GM18511 (cell line): Measurements from ENCODE around the gene WDR70.
"Not testable (repeated sequence)": the region's sequence is repeated elsewhere in the genome, so short reads cannot be mapped to it uniquely, and the experiment has no call there.

Experiments used
- ATAC-seq: cut with Tn5 transposase; IDR thresholded peaks from one replicate; pipeline ENCODE4 v1.9.1; 2021; ENCODE audit warnings: mild to moderate bottlenecking, moderate library complexity; ENCODE audit not compliant: unreplicated experiment

WDR70 gene

DNA sequence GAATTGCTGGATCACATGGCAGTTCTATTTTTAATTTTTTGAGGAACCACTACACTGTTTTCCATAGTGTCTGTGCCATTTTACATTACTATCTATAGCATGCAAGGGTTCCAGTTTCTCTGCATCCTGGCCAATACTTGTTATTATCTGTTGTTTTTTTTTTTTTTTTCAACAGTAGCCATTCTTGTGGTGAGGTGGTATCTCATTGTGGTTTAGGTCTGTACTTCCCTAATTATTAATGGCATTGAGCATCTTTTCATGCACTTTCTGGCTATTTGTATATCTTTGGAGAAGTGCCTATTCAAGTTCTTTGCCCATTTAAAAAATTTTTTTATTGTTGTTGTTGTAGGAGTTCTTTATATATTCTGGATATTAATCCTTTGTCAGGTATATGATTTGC, 363.0 kb downstream of the WDR70 start:
- ATAC-seq, result no peak

DNA sequence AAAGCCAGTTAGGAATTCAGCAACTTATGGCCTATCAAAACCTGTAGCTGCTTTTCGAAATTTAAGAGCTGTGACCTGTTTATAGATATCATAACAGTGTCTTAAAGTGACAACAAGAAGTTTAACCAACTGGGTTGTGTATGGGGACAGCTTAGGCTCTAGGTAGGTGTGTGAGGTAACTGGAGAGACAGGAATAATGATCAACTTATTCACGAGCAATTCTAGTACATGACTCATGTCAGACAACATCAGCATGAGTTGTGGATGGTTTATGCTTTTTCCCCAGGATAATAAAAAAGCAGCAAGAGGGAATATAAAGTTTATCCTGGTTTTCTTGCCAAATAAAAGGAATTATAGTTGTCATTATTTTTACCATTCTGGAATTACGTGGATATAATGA, 372.1 kb downstream of the WDR70 start:
- ATAC-seq, result no peak

DNA sequence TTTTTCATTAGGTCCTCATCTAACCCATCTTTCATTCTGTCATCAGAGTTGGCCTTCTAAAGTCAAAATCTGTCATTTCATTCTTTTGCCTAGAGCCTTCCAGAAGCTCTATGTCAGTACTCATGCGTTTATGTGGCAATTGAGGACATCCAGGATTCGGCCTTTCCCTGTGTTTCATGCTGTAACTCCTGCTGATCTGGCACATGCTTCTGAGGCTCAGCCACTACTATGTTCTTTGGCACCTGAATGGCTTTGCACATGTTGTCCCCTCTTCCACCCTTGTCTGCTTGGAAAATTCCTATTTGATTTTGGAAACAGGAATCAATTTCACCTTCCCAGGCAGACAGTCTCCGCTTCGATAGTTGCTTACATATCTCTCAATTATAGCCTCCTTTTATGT, 375.9 kb downstream of the WDR70 start:
- no peak for ATAC-seq

DNA sequence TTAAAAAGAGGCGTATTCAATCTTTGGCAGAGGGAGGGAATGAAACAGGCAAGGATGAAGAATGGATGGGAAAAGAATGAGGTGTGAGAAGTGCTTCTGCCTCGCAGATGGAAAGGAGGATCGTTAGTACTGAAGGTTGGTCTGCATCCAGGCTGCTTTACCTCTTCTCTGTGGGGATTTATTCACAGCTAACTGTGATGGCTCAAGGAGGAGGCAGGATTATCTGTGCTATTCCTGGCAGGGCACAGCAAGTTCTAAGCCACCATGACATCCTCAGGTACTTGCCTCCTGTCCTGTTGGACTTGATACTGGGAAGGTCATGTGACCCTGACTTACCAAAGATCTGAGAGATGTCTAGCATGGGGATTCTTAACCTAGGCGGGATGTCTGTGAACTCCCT, 376.5 kb downstream of the WDR70 start:
- ATAC-seq, result no peak

DNA sequence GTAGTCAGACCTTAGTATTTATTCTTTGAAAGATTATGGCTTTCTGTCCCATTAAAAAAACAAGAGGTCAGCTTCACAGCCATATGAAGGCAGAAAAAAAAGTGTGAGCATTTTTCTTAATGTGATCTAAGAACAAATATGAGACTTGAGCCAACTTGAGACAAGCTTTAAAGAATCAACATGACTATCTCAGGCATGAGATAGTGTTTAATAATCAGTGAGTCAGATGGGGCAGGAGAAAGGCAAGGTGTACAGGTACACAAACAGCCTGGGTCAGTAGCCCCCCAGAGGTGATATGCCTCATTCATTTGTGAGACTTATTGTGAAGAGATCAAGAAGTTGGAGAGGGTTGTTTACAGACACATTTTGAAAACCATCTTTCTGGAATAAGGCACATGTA, 377.1 kb downstream of the WDR70 start:
- no peak for ATAC-seq

DNA sequence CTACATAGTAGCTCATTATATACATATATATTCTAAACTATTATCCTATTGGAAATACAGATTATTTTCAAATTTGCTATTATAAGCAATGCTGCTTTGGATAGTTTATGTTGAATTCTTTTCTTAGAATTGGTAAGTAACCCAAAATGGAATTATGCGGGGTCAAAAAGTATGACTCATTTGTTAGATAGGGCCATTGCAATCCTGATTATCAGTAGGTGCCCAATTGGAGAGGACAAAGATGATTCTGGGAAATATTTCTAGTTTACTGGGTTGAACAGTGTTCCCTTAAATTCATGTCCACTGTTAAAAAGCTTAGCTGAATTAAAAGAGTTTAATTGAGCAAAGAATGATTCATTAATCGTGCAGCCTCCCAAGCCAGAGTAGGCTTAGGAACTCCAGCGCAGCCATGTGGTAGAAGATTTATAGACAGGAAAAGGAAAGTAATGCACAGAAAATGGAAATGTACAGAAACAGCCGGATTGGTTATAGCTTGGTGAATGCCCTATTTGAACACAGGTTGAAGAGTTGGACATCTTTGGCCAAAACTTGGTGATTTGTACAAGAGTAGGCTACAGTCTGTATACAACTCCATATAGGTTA, 379.0 kb downstream of the WDR70 start:
- no peak for ATAC-seq

DNA sequence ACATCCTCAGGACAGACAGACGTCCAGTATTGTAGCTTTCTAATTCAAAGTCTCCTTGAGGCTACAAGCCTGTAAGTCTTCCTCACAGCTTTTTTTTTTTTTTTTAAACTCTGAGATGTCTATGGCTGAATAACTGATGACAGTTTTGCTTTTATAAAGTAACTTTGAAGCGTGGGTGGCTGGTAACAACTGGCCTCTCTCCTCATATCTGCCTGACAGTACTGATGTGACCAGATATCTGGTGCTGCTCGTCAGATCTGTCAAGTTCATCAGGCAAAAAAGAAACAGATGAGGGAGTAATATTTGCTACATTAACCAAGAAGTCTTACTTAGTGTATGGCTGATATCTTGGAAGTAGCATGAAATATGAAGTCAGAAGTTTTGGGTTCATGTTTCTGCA, 388.1 kb downstream of the WDR70 start:
- ATAC-seq, result no peak

DNA sequence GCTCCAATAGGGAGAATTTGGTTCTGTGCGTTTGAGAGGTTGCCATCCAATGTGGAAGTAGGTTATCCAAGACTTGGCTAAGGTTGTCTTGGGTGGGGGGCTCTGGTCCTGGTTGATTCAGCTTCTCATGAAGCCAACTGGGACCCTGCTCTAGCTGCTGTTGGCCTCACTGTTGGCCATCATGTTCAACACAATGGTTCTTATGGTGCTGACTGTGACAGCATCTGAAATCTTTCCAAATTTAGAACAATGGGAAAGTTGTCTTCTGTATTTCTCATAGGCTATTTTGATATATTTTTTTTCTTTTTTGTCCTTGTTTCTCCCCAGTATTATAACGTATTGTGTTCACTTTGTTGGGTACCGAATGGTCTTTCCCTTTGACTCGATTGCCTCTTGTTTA, 388.8 kb downstream of the WDR70 start:
- ATAC-seq, result no peak

DNA sequence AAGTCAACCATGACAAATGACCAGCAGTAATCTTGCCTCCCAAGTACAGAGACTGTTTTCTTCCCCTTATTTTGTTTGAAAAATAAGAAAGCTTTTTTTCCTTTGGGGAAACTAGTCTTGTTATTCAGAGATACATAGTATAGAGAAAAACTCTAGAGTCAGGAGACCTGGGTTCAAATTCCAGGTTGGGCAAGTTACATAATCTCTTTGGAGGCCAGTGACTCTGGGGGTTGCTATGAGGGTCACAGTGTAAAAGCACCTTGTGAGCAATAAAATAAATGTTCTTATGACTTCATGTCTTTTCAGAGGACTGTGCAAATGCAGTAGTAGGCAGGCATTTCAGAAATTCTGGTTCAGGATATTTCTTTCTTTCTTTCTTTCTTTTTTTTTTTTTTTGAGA, 389.3 kb downstream of the WDR70 start:
- ATAC-seq, result no peak

DNA sequence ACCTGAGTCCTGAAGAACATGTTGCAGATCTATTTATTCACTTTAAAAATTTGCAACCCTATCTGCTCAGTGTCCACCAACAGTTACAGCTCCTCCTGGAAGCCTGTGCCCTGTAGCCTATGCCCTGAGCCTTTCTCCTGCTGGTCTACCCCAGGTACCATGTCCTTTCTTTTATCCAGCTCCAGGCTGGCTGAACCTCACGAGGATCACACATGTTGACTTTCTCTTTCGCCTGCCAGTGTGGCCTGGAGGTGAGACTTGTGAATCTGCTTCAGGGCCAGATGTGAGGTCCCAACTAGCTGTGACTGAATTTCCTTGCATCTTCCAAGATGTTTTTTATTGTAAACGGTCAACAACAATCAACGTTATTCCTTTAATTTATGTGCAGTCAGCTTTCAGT, 390.0 kb downstream of the WDR70 start:
- no peak for ATAC-seq

DNA sequence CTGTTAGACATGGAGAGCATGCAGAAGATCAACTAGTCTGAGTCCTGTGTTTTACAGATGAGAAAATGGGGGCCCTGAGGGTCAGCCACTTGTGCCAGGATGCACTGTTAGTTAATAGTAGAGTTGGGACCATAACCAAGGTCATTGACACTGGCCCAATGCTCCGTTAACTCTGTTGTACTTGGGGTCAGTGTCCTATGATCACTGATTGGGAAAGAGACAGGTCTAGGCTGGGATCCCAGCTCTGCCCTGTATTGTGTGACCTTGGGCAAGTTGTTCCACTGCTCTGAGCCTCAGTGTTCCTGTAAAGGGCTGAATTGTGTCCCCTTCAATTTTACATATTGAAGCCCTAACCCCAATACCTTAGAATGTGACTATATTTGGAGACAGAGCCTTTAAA, 390.7 kb downstream of the WDR70 start:
- ATAC-seq, result no peak

DNA sequence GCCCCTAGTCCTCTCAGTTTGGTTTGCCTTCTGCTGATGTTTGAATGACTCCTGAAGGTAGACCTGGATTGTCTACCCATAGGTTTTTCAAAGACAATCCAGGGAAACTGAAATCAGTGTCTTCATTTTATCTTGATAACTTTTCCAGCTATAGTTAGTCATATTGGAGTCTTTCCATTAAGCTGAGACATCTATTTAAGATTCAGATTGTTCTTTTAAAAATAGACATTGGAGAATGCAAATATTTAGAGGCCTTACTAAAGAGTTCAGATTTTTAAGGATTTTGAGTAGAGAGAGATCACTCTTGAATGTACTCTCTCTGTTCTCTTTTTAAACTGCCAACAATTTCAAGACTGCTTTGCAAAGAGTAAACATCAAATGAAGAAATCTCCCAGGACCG, 391.7 kb downstream of the WDR70 start:
- ATAC-seq, result no peak

DNA sequence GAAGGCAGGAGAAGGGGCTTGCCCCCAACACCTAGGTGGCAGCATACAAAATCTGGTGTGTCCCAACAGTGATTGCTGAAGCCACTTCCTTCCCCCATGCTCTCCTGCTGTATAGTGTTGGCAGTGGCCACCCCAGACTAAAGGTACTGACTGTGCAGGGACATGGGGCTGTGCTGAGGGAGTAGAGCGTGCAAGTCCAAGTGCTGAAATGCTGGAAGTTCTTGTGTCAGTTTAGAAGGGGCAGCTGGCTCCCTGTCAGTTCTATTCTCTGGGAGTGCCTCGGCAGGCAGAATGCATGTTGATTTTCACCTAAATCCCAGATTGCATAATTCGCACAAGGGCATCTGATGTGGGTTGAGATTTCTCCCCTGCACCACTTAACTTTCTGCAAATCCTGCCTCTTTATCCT, 392.1 kb downstream of the WDR70 start:
- ATAC-seq, result no peak

DNA sequence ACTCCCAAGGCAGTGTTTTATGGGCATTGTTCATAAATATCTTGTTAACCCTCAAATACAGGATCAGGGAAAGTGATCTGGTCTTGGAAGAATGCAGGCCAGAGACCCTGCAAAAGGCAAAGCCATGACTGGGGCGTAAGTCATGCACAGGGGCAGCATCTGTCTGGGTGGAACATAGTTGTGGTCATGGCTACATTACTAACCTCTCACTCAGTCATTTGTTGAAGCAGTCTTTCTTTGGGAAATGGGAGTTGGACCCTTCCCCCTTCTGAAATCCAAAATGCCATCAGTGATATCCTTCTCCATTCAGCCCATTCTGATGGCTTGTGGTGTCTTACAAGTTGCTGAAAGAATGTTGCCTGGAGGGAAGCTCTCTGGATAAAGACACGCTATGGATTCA, 392.6 kb downstream of the WDR70 start:
- no peak for ATAC-seq

DNA sequence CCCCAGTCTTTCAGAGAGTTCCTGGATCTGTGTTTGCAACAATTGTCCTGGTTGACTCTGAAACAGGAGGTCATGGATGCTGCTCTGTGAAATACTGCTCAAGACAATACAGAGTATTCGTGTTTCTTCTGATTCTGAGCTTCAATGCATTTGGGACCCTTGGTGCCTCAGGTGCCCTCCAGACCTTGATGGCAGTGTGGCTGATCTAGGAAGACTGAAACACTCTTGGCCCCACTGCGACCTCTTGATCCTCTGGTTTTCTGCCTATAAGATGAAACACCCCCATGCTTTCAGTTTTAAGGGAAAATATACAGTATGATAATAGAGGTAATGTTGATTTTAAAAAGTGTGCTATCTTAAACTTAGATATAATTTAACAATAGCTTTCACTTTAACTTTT, 393.1 kb downstream of the WDR70 start:
- no peak for ATAC-seq

DNA sequence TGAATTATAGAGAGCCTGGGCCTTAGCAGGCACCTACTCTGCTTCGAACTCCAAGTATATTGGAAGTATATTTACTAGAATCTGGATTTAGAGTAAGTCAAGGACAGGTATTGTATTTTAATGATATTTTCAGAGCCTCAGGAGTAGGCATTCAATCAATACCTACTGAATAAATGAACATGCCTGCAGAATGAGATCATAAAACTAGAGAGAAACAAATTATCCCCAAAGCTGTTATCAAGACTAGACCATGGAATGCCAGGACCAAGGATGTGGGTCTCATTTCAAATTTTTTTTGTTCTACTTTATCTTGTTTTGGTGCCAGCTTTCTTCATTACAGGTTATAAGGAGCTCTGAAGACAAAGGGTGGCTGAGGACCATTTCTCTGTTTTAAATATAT, 394.7 kb downstream of the WDR70 start:
- no peak for ATAC-seq

DNA sequence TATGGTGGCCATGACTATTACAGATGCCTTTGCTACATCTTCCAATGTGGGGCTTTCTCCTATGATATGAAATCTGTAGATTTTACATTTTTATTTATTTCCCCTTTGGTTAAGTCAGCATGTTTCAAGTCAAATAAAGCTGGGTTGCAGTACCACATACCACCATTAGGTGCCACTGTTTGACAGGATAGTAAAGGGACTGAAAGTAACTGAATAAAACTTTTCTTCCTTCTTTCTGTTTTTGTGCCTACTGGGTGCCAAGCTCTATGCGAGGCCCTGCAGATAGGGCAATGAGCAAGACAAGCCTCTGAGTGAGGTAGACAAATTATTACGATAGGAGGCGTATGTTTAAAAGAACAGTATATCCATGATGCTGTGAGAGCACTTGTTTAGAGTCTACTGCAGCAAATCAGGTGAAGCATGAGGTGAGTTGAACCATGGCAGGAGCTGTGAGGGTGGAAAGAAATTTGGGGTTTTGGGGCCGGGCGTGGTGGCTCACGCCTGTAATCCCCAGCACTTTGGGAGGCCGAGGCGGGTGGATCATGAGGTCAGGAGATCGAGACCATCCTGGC, 395.9 kb downstream of the WDR70 start:
- ATAC-seq, result no peak

DNA sequence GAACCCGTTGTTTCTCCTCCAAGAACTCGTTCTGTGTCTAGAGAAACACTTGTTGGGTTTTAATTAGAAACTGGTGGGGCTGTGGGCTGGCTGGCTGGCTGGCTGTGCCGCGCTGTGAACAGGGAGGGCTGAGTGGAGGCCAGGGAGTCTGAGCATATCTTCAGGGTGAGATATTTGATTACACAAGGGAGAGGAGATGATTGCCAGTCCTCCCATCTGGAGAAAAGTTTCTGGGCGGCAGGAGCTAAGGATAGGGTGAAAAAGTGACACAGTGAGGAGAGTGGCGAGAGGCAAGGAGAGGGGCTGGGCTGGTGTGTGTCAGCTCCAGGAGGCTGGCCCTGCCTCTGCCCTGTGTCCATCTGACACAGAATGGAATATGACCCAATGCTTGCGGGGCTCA, 397.7 kb downstream of the WDR70 start:
- no peak for ATAC-seq

DNA sequence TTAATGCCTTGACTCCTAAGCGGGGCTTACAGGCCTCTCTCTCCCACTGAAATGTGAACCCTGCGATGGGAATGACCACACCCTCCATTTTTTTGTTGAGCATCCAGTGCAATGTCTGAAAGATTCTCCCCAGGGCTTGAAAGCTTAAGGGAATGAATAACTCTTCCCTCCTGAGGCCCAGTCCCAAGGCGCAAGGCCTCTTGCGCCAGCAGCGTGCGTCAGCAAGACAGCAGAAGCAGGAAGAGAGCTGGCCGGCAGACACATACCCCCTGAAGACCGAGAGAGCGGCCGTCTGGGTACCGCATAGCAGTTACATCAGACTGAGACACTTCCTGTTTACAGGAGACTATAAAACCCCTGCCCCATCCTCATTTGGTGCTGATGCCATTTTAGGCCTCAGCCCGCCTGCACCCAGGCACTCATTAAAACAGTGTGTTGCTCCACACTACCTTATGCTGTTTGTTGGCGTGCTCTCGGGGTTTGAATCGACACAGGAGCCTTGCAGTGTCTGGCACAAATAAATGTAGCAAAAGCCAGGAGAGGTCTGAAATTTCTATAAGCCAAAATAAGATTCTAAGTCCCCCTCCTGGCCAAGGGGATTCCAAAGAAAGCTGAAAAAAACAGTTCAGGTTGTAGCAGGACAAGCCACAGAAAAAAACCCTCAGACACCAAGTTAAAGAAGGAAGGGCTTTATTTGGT, 398.5 kb downstream of the WDR70 start:
- ATAC-seq, result no peak

DNA sequence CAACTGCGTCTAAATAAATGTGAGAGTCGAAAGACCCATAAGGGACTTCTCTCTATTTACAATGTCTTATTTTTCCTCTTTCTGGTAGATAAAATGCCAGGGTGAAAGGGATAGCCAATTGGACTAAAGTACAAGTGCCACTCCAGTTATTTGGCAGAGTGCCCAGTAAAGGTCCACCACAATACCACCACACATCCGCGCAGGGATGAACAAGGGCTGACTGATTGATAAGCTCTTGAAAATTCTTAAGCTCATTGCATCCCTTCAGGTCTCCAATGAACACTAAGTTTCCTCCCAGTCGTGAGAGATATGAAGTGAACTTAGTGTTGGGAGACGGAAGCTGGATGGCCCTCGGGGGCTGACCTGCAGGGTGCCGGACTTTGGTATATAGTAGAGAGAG, 402.3 kb downstream of the WDR70 start:
- ATAC-seq, result not testable (repeated sequence)

DNA sequence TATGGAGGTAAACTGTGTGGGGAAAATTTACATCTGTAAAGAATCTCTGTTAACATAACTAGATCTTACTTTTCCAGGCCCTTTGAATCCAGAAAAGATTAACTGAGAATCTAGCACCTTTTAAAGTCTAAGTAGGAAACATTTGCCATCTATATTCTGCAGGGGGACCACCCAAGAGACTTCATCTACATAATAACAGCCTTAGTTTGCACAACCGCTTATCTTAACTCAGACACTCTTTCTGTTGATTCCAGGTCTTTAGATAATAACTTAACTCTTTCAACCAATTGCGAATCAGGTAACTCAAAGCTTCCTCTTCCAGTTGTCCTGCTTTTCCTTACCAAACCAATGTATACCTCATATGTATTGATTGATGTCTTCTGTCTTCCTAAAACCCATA, 407.3 kb downstream of the WDR70 start:
- no peak for ATAC-seq

DNA sequence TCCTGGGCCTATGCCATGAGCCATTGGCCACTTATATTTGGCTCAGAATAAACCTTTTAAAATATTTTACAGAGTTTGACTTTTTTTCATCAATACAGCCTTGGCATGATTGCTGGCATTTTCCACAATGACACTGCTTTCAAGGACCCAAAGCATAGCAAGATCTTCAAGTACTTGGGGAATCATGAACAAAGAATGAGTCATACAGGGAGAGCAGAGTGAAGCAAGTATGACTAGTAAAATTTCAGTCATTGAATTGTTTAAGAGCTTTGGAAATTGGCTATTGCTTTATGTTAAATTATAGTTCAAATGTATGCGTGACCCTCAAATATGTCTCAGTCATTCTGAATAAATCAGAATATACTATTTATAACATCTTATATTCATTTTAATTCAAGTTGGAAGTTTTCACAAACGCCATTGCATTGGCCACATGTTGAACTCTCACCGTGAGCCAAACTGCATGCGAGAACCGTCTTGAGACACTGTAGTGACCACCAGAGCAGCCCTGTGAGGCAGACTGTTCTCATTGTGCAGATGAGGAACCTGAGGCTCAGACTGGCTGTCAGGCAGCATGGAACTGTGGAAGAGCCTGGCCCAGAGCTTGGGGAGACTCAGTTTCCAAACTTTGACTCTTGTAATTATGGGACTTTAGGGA, 407.9 kb downstream of the WDR70 start:
- ATAC-seq, result no peak
